ENCODE results near the gene THSD4.

DNA sequence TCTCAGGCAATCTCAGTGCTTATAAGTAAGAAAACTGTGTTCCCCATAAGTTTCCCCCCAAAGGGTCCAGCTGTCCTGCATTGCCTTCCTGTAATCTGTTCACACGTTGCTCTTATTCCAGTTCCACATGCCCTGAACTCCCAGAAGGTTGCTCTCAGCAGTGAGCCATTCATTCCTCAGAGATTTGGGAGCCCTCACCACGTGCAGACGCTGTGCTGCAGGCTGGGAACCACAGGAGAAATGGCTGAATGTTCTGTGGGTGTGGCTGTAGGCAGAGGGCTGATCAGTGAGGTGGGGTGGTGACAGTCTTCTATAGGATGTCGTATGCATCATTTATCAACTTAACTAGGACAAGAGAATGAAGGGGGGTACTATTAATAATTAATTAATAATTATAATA lies 3.3 kb upstream of the THSD4 start:
- TF ChIP-seq, protein P1, sequence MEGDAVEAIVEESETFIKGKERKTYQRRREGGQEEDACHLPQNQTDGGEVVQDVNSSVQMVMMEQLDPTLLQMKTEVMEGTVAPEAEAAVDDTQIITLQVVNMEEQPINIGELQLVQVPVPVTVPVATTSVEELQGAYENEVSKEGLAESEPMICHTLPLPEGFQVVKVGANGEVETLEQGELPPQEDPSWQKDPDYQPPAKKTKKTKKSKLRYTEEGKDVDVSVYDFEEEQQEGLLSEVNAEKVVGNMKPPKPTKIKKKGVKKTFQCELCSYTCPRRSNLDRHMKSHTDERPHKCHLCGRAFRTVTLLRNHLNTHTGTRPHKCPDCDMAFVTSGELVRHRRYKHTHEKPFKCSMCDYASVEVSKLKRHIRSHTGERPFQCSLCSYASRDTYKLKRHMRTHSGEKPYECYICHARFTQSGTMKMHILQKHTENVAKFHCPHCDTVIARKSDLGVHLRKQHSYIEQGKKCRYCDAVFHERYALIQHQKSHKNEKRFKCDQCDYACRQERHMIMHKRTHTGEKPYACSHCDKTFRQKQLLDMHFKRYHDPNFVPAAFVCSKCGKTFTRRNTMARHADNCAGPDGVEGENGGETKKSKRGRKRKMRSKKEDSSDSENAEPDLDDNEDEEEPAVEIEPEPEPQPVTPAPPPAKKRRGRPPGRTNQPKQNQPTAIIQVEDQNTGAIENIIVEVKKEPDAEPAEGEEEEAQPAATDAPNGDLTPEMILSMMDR (IDR thresholded peaks at IDR 0.05; ENCODE audit: low read length), result no peak
- TF ChIP-seq EZH2 (IDR thresholded peaks at IDR 0.05; ENCODE audit: borderline replicate concordance, low read length), result no peak
